CD14-positive monocyte (primary cell): ENCODE measurements around the gene FAM167B. TPM values are rescaled to one million over a fixed set of nuclear protein-coding genes. Genes with fewer than 3 reads are reported as not detected.

Experiments used
- DNase-seq, 3 donors: peaks; one replicate each; pipeline ENCODE4 v3.0.0-alpha.2; 2011 to 2022
- H2AFZ ChIP-seq: 2 replicates; pipeline ENCODE4 v1.6.0; 2012; ENCODE audit warnings: mild to moderate bottlenecking, low read depth, low read length, inconsistent platforms; ENCODE audit not compliant: insufficient read depth, poor library complexity, severe bottlenecking
- H3K27ac ChIP-seq, 2 donors: 1 replicate in 1 of 2; 2 replicates in 1 of 2; pipeline ENCODE4 v1.5.1; 2012 to 2013; ENCODE audit warnings: low read length in 2 of 2, control low read depth in 1 of 2, inconsistent platforms in 1 of 2, low read depth in 1 of 2, mild to moderate bottlenecking in 1 of 2
- H3K27me3 ChIP-seq, 2 donors: one replicate each; pipeline versions ENCODE4 v1.6.0 to v1.6.1; 2011 to 2013; ENCODE audit warnings: low read length in 2 of 2; ENCODE audit not compliant: control insufficient read depth in 2 of 2, insufficient read depth in 2 of 2
- H3K36me3 ChIP-seq, 2 donors: replicated peaks in 1 of 2; 1 replicate in 1 of 2; 2 replicates in 1 of 2; pipeline versions ENCODE4 v1.5.1 to v1.6.1; 2012 to 2013; ENCODE audit warnings: low read length in 2 of 2, control low read depth in 1 of 2, inconsistent platforms in 1 of 2, mild to moderate bottlenecking in 1 of 2; ENCODE audit not compliant: insufficient read depth in 2 of 2, control insufficient read depth in 1 of 2
- H3K4me1 ChIP-seq, 2 donors: 1 replicate in 1 of 2; 2 replicates in 1 of 2; pipeline versions ENCODE4 v1.5.1 to v1.6.1; 2012 to 2013; ENCODE audit warnings: low read length in 2 of 2, control low read depth in 1 of 2, inconsistent platforms in 1 of 2, mild to moderate bottlenecking in 1 of 2, moderate library complexity in 1 of 2; ENCODE audit not compliant: insufficient read depth in 2 of 2, control insufficient read depth in 1 of 2
- H3K4me2 ChIP-seq: replicated peaks from 2 replicates; pipeline ENCODE3; 2012; ENCODE audit warnings: low read length, moderate library complexity, mild to moderate bottlenecking; ENCODE audit not compliant: poor library complexity, severe bottlenecking; ENCODE audit errors: extremely low read depth
- H3K4me3 ChIP-seq, 3 experiments: fragments of 200-600 bp in 1 of 3; sonication (generic) in 1 of 3; replicated peaks in 1 of 3; 1 replicate in 2 of 3; 2 replicates in 1 of 3; pipeline ENCODE4 v1.5.1; 2011 to 2013; ENCODE audit warnings: low read length in 3 of 3, mild to moderate bottlenecking in 3 of 3, control low read depth in 2 of 3, low read depth in 2 of 3, inconsistent platforms in 1 of 3, moderate library complexity in 1 of 3
- H3K79me2 ChIP-seq: 2 replicates; pipeline ENCODE4 v1.6.0; 2012; ENCODE audit warnings: mild to moderate bottlenecking, control low read depth, inconsistent platforms, low read length, moderate library complexity; ENCODE audit not compliant: insufficient read depth
- H3K9ac ChIP-seq: 2 replicates; pipeline ENCODE4 v1.6.0; 2017; ENCODE audit warnings: low read length, mild to moderate bottlenecking; ENCODE audit not compliant: insufficient read depth, poor library complexity, severe bottlenecking
- H3K9me3 ChIP-seq, 2 donors: replicated peaks in 1 of 2; 1 replicate in 1 of 2; 2 replicates in 1 of 2; pipeline versions ENCODE4 v1.5.1 to v1.6.1; 2012 to 2013; ENCODE audit warnings: low read length in 2 of 2, control low read depth in 1 of 2; ENCODE audit not compliant: control insufficient read depth in 1 of 2, insufficient read depth in 1 of 2
- H4K20me1 ChIP-seq: 2 replicates; pipeline ENCODE4 v1.6.0; 2012; ENCODE audit warnings: mild to moderate bottlenecking, low read length, control low read depth, moderate library complexity; ENCODE audit not compliant: insufficient read depth
- H3K27ac Mint-ChIP-seq, 7 donors: one replicate each; pipeline ENCODE4 v1.8.0; 2020; ENCODE audit warnings: mild to moderate bottlenecking in 7 of 7, mixed read lengths in 7 of 7, moderate library complexity in 6 of 7, inconsistent platforms in 2 of 7
- H3K27me3 Mint-ChIP-seq, 3 donors: one replicate each; pipeline ENCODE4 v1.8.0; 2021 to 2022; ENCODE audit warnings: low read depth in 3 of 3, mild to moderate bottlenecking in 3 of 3, mixed read lengths in 3 of 3, moderate library complexity in 3 of 3, inconsistent platforms in 1 of 3
- H3K36me3 Mint-ChIP-seq, 2 donors: one replicate each; pipeline ENCODE4 v1.8.0; 2020; ENCODE audit warnings: mixed read lengths in 2 of 2, inconsistent platforms in 1 of 2, mild to moderate bottlenecking in 1 of 2
- H3K4me1 Mint-ChIP-seq: one replicate; pipeline ENCODE4 v1.8.0; 2020; ENCODE audit warnings: mild to moderate bottlenecking, mixed read lengths
- H3K4me3 Mint-ChIP-seq, 2 donors: one replicate each; pipeline ENCODE4 v1.8.0; 2020; ENCODE audit warnings: mild to moderate bottlenecking in 2 of 2, mixed read lengths in 2 of 2, moderate library complexity in 1 of 2
- H3K9me3 Mint-ChIP-seq, 7 donors: one replicate each; pipeline ENCODE4 v1.8.0; 2020 to 2022; ENCODE audit warnings: mixed read lengths in 7 of 7, mild to moderate bottlenecking in 6 of 7, moderate library complexity in 6 of 7, inconsistent platforms in 2 of 7
- WGBS: methylation state at CpG from one replicate; pipeline ENCODE4 v1.1.5; 2013; ENCODE audit warnings: missing lambda C conversion rate; ENCODE audit not compliant: insufficient coverage; 5-methylcytosine and 5-hydroxymethylcytosine counted together
- intact Hi-C, 2 donors: fragments of 100-400 bp; cut with micrococcal nuclease; formaldehyde crosslinking; loops; one replicate each; pipeline versions ENCODE4 v1.15.0 to v1.15.1; 2023
- polyA plus RNA-seq, 3 donors: library from polyadenylated mRNA; depleted of rRNA in 1 of 3; unstranded in 2 of 3; stranded (reverse) in 1 of 3; fragments of 300-500 nt in 2 of 3; fragments of >200 nt in 1 of 3; fragmentation: Illumina TruSeq in 2 of 3; gene quantifications; 1 replicate in 2 of 3; 2 replicates in 1 of 3; pipeline ENCODE4 v1.2.3, GENCODE V29; 2012 to 2021
- TF ChIP-seq, protein P1 (sequence below): fragments of 200-600 bp; IDR thresholded peaks from one replicate; pipeline ENCODE4 v1.8.0; 2022; ENCODE audit warnings: antibody characterized with exemption, mild to moderate bottlenecking

The FAM167B gene
- polyA plus RNA-seq, 3 donors: not detected

DNA sequence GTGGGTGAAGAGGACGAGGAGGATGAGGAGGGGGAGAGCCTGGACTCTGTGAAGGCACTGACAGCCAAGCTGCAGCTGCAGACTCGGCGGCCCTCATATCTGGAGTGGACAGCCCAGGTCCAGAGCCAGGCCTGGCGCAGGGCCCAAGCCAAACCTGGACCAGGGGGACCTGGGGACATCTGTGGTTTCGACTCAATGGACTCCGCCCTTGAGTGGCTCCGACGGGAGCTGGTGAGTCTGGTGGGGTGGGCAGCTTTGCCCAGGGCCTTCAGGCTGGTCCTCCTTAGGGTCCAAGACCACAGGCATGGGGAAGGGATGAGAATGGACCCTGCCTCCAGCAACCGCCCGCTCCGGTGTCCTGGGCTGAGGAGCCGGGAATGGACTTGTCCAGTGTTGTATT is 430 bp downstream of the FAM167B start:
- Histone ChIP-seq H3K4me3 (no peak overlapping the region), H2AFZ (no peak overlapping the region), H3K9me3 (no peaks in the 10 kb centered on the region), H3K4me2 (no peak overlapping the region), H3K27me3 (peaks cover 0 to 15% of the 10 kb centered on the region in 2 donors), H3K4me1 (peaks cover 13 to 26% of the 10 kb centered on the region in 2 donors), H4K20me1 (no peaks in the 10 kb centered on the region), H3K79me2 (no peaks in the 10 kb centered on the region), H3K36me3 (no peaks in the 10 kb centered on the region), H3K9ac (no peak overlapping the region), H3K27ac (no peak overlapping the region)
- TF ChIP-seq, protein P1, sequence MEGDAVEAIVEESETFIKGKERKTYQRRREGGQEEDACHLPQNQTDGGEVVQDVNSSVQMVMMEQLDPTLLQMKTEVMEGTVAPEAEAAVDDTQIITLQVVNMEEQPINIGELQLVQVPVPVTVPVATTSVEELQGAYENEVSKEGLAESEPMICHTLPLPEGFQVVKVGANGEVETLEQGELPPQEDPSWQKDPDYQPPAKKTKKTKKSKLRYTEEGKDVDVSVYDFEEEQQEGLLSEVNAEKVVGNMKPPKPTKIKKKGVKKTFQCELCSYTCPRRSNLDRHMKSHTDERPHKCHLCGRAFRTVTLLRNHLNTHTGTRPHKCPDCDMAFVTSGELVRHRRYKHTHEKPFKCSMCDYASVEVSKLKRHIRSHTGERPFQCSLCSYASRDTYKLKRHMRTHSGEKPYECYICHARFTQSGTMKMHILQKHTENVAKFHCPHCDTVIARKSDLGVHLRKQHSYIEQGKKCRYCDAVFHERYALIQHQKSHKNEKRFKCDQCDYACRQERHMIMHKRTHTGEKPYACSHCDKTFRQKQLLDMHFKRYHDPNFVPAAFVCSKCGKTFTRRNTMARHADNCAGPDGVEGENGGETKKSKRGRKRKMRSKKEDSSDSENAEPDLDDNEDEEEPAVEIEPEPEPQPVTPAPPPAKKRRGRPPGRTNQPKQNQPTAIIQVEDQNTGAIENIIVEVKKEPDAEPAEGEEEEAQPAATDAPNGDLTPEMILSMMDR: no peak
- peak overlapping the region in 2 of 7 donors; percentile 5 to 50 for H3K27ac Mint-ChIP-seq
- H3K9me3 Mint-ChIP-seq: peaks cover 0 to 4% (median 0%) of the 10 kb centered on the region in 7 donors
- H3K4me1 Mint-ChIP-seq: peaks cover 28% of the 10 kb centered on the region
- peaks cover 0 to 2% of the 10 kb centered on the region in 2 donors for H3K36me3 Mint-ChIP-seq
- intact Hi-C loops: no loop called here
- H3K4me3 Mint-ChIP-seq: no peak overlapping the region
- H3K27me3 Mint-ChIP-seq: peaks cover 13 to 35% (median 19%) of the 10 kb centered on the region in 3 donors
- no peak for DNase-seq
- WGBS: 93% methylated on average over 7 of the region's 12 CpGs

DNA sequence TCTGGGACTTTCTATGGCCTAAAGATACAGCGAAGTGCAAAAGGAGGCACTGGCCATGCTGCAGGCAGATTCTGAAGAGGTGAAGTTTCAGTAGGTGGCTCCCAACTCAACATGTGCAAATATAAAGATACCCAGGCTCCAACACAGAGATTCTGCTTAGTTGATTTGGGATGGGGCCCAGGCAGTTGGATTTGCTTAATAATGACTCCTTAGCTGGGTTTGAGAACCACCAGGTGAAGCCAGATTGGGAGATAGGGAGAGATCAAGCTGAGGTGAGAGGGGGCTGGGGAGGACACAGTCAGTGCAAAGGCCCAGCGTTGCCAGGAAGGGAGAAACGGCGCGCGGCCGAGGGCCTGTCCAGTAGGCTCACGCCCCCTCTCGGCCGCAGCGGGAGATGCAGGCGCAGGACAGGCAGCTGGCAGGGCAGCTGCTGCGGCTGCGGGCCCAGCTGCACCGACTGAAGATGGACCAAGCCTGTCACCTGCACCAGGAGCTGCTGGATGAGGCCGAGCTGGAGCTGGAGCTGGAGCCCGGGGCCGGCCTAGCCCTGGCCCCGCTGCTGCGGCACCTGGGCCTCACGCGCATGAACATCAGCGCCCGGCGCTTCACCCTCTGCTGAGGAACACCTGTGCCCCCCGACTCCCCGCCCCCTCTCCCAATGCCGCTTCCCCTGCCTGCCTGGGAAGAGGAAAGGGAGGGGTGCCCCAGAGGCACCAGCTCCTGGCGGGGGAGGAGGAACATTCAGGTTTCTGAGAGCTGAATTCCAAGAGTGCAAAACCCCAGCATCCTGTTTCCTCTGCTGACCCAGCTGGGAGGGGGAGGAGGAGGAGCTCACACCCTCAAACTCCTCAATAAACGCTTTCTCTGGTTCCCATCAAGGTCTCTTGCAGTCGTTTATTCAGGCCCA is 1.2 kb downstream of the FAM167B start:
- Histone ChIP-seq H3K4me3 (peak overlapping the region in 1 of 3 experiments; percentile 8), H4K20me1 (no peaks in the 10 kb centered on the region), H3K9me3 (no peaks in the 10 kb centered on the region), H3K27ac (no peak overlapping the region), H3K4me1 (peaks cover 13 to 25% of the 10 kb centered on the region in 2 donors), H3K9ac (peak overlapping the region; percentile 15), H3K36me3 (no peaks in the 10 kb centered on the region), H3K27me3 (peaks cover 0 to 15% of the 10 kb centered on the region in 2 donors), H2AFZ (peak overlapping the region; percentile 70), H3K79me2 (no peaks in the 10 kb centered on the region), H3K4me2 (peak overlapping the region; percentile 49)
- Mint-ChIP-seq H3K36me3 (peaks cover 0 to 2% of the 10 kb centered on the region in 2 donors), H3K27me3 (peaks cover 14 to 37% (median 19%) of the 10 kb centered on the region in 3 donors), H3K4me3 (peak overlapping the region in 1 of 2 donors; percentile 72), H3K9me3 (peaks cover 0 to 4% (median 0%) of the 10 kb centered on the region in 7 donors), H3K27ac (peak overlapping the region in 2 of 7 donors; percentile 62 to 70), H3K4me1 (peaks cover 26% of the 10 kb centered on the region)
- peak; percentile 61 to 74 (median 73) for DNase-seq
- TF ChIP-seq, protein P1: peak; percentile 89
- intact Hi-C loops: no loop called here
- 2% methylated on average over 19 of the region's 31 CpGs for WGBS
